HT-29 (cell line): ENCODE data around the gene RTN4R. TPM values are rescaled to one million over a fixed set of nuclear protein-coding genes. Genes with fewer than 3 reads are reported as not detected.

Source experiments
- DNase-seq: peaks from one replicate; pipeline ENCODE4 v3.0.0-alpha.2; 2015; ENCODE audit warnings: low spot score
- total RNA-seq: library from RNA; depleted of rRNA; stranded (reverse); fragments of >200 nt; shearing (Covaris generic); gene quantifications from 2 replicates; pipeline ENCODE4 v1.2.3, GENCODE V29; 2014

Gene RTN4R
- total RNA-seq, 1 experiment from 2014 or later = 45.7 TPM

GRCh38 chr22:20258584-20259326 lies 9.4 kb downstream of the RTN4R start:
- DNase-seq = no peak

GRCh38 chr22:20258021-20258299 lies 10.2 kb downstream of the RTN4R start:
- DNase-seq = no peak

GRCh38 chr22:20257212-20258020 lies 10.7 kb downstream of the RTN4R start:
- no peak for DNase-seq

GRCh38 chr22:20256551-20257211 lies 11.4 kb downstream of the RTN4R start:
- no peak for DNase-seq

GRCh38 chr22:20256027-20256426 lies 12.1 kb downstream of the RTN4R start:
- no peak for DNase-seq

- no peak for DNase-seq
Measured at GRCh38 chr22:20254975-20255946, 12.9 kb downstream of the RTN4R start.

- DNase-seq = no peak
Measured at GRCh38 chr22:20253161-20253560, 15.0 kb downstream of the RTN4R start.

- no peak for DNase-seq
Measured at GRCh38 chr22:20251981-20252380, 16.1 kb downstream of the RTN4R start.

GRCh38 chr22:20251491-20251890 lies 16.6 kb downstream of the RTN4R start:
- no peak for DNase-seq

GRCh38 chr22:20249797-20250354 lies 18.2 kb downstream of the RTN4R start:
- DNase-seq = no peak

- no peak for DNase-seq
Measured at GRCh38 chr22:20248461-20248978, 19.6 kb downstream of the RTN4R start.

GRCh38 chr22:20247608-20248171 lies 20.4 kb downstream of the RTN4R start:
- DNase-seq = no peak

- DNase-seq = no peak
Measured at GRCh38 chr22:20247010-20247505, 21.1 kb downstream of the RTN4R start.

- DNase-seq = no peak
Measured at GRCh38 chr22:20246368-20247009, 21.6 kb downstream of the RTN4R start.

- DNase-seq = no peak
Measured at GRCh38 chr22:20245577-20246367, 22.3 kb downstream of the RTN4R start.

- DNase-seq = no peak
Measured at GRCh38 chr22:20244691-20245576, 23.2 kb downstream of the RTN4R start.

- no peak for DNase-seq
Measured at GRCh38 chr22:20244250-20244648, 23.9 kb downstream of the RTN4R start.
